ENCODE results near the gene KCNJ6. TPM values are rescaled to one million over a fixed set of nuclear protein-coding genes. Genes with fewer than 3 reads are reported as not detected.

Gene KCNJ6
- total RNA-seq, 1 experiment from 2014 or later: not detected

DNA sequence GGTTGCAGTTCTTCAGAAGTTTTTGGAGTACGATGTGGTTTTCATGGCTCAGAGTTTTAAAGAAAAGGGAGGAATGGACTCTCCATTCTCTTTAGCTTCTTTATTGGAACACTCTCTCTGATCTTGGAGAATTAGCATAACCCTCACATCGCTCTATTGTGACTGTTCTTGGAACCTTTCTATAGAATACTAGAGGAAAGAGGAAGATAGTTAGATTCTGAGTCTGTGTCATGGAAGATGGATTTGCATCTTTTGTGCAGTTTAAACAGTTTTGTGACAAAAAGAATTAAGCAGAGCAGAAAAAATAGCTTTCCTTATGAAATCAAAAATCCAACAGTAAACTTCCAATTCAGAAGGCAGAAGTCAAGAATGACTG lies 61.0 kb downstream of the KCNJ6 start:
- intact Hi-C loops (cut with micrococcal nuclease; ENCODE audit: unreplicated experiment): no loop called here
- CTCF ChIA-PET: no interaction called here
- H3K27ac Mint-ChIP-seq (ENCODE audit: unreplicated experiment): no peak overlapping the region
- H3K36me3 ChIP-seq (ENCODE audit: control insufficient read depth, insufficient read depth, low read length): no peaks in the 10 kb centered on the region
- H3K9me3 Mint-ChIP-seq (ENCODE audit: unreplicated experiment): peaks cover 22% of the 10 kb centered on the region
- H3K4me3 Mint-ChIP-seq (ENCODE audit: unreplicated experiment): no peak overlapping the region
- no peak for DNase-seq
- no peaks in the 10 kb centered on the region for H3K36me3 Mint-ChIP-seq (ENCODE audit: insufficient read depth, unreplicated experiment)
- no peaks in the 10 kb centered on the region for H3K27me3 ChIP-seq (replicated peaks; ENCODE audit: control insufficient read depth, insufficient read depth, low read length)
- TF ChIP-seq, protein P1, sequence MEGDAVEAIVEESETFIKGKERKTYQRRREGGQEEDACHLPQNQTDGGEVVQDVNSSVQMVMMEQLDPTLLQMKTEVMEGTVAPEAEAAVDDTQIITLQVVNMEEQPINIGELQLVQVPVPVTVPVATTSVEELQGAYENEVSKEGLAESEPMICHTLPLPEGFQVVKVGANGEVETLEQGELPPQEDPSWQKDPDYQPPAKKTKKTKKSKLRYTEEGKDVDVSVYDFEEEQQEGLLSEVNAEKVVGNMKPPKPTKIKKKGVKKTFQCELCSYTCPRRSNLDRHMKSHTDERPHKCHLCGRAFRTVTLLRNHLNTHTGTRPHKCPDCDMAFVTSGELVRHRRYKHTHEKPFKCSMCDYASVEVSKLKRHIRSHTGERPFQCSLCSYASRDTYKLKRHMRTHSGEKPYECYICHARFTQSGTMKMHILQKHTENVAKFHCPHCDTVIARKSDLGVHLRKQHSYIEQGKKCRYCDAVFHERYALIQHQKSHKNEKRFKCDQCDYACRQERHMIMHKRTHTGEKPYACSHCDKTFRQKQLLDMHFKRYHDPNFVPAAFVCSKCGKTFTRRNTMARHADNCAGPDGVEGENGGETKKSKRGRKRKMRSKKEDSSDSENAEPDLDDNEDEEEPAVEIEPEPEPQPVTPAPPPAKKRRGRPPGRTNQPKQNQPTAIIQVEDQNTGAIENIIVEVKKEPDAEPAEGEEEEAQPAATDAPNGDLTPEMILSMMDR (IDR thresholded peaks at IDR 0.05; ENCODE audit: insufficient read depth in 1 of 2, low read depth in 1 of 2, low read length in 1 of 2, severe bottlenecking in 1 of 2, unreplicated experiment in 1 of 2): no peak
- H3K4me1 ChIP-seq: no peaks in the 10 kb centered on the region; the same call in 1 of the 2 replicates
- POLR2A ChIA-PET: no interaction called here
- H3K4me3 ChIP-seq (ENCODE audit: low read depth, low read length): no peak overlapping the region
- no TSS peak for BruUV-seq (replicated peaks)
- peaks cover 4% of the 10 kb centered on the region; the same call in 1 of the 2 replicates for H3K9me3 ChIP-seq
- H3K4me1 Mint-ChIP-seq (ENCODE audit: low read depth, unreplicated experiment): no peaks in the 10 kb centered on the region
- H3K27me3 Mint-ChIP-seq (ENCODE audit: insufficient read depth, unreplicated experiment): peaks cover 12% of the 10 kb centered on the region

DNA sequence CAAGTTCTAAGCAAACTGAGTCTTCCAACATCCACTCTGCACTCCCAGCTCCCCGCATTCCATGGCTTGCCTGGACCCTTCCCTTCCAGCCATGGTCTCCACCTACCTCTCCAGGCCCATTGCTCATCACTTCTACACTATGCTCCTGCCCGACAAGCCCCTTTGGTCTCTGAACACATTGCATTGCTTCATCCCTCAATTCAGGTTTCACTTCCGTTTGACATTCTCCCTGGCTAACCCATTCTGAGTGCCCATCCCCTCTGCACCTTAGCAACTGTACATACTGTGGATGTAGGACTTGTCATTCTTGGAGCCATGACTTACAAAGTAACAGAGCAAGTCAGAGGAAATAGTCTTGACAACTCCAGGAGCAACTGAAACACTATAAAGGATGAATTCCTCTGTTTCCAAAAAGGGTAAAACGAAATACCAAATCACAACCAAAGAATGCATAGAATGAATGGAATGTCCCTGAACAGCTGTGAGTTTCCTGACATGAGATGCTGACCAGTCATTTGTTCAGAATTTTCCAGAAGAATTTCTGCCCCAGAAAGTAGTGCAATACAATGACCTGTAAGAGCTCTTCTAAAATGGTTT lies 66.7 kb downstream of the KCNJ6 start:
- TF ChIP-seq, protein P1 (IDR thresholded peaks at IDR 0.05; ENCODE audit: insufficient read depth in 1 of 2, low read depth in 1 of 2, low read length in 1 of 2, severe bottlenecking in 1 of 2, unreplicated experiment in 1 of 2): no peak
- H3K27me3 ChIP-seq (replicated peaks; ENCODE audit: control insufficient read depth, insufficient read depth, low read length): no peaks in the 10 kb centered on the region
- Mint-ChIP-seq H3K36me3 (ENCODE audit: insufficient read depth, unreplicated experiment) (no peaks in the 10 kb centered on the region), H3K27me3 (ENCODE audit: insufficient read depth, unreplicated experiment) (peaks cover 6% of the 10 kb centered on the region), H3K4me1 (ENCODE audit: low read depth, unreplicated experiment) (peaks cover 17% of the 10 kb centered on the region), H3K4me3 (ENCODE audit: unreplicated experiment) (no peak overlapping the region), H3K9me3 (ENCODE audit: unreplicated experiment) (peaks cover 50% of the 10 kb centered on the region), H3K27ac (ENCODE audit: unreplicated experiment) (peak overlapping the region; percentile 73)
- H3K4me3 ChIP-seq (ENCODE audit: low read depth, low read length): no peak overlapping the region
- no peaks in the 10 kb centered on the region for H3K36me3 ChIP-seq (ENCODE audit: control insufficient read depth, insufficient read depth, low read length)
- intact Hi-C loops (cut with micrococcal nuclease; ENCODE audit: unreplicated experiment): no loop called here
- peaks cover 4% of the 10 kb centered on the region; the same call in 1 of the 2 replicates for H3K9me3 ChIP-seq
- BruUV-seq (replicated peaks): no TSS peak
- no peak for DNase-seq
- peaks cover 12% of the 10 kb centered on the region for H3K4me1 ChIP-seq
- CTCF ChIA-PET: no interaction called here
- POLR2A ChIA-PET: no interaction called here

DNA sequence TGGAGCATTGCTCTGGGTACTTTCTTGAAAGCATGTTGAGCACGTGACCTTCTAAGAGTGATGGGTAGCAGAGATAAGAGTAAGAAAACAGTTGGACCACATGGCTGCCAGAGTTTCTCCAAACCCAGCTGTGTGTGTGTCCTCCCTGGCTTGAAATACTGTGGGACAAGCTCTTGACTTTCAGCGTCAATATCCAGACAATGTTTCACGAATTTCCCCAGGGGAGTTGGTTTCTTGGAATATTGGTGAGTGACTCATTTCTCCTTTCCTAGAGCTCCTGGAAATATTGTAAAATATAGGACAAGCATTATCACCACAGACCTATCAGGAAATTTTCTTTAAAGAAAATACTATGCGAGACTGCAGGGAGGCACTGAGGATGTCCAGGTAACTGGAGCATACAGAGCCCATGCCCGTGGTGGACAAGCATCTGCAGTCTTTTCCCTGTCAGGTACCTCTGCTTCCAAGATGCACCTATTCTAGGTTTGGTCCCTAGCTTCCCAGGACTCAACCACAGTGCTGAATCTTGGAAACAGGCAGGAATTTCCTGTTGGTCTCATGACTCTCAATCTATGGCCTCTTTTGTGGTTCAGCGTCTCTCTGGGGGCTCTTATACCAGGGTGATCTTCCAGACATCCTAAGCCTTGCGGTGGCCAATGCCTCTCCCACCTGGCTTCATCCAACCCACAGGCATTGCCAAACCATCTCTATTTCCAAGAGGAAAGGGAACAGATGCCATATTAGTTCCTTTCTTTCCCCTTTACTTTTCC lies 67.4 kb downstream of the KCNJ6 start:
- CTCF ChIA-PET: no interaction called here

More for the DNA sequence above, 67.4 kb downstream of the KCNJ6 start:
- TF ChIP-seq, protein P1 (IDR thresholded peaks at IDR 0.05; ENCODE audit: insufficient read depth in 1 of 2, low read depth in 1 of 2, low read length in 1 of 2, severe bottlenecking in 1 of 2, unreplicated experiment in 1 of 2): no peak
- Histone ChIP-seq H3K36me3 (ENCODE audit: control insufficient read depth, insufficient read depth, low read length) (no peaks in the 10 kb centered on the region), H3K9me3 (peaks cover 4% of the 10 kb centered on the region; the same call in 1 of the 2 replicates), H3K4me3 (ENCODE audit: low read depth, low read length) (no peak overlapping the region), H3K27me3 (replicated peaks; ENCODE audit: control insufficient read depth, insufficient read depth, low read length) (no peaks in the 10 kb centered on the region), H3K4me1 (peaks cover 12% of the 10 kb centered on the region)
- peaks cover 43% of the 10 kb centered on the region for H3K9me3 Mint-ChIP-seq (ENCODE audit: unreplicated experiment)
- intact Hi-C loops (cut with micrococcal nuclease; ENCODE audit: unreplicated experiment): no loop called here
- no peak overlapping the region for H3K4me3 Mint-ChIP-seq (ENCODE audit: unreplicated experiment)
- H3K4me1 Mint-ChIP-seq (ENCODE audit: low read depth, unreplicated experiment): peaks cover 17% of the 10 kb centered on the region
- H3K36me3 Mint-ChIP-seq (ENCODE audit: insufficient read depth, unreplicated experiment): no peaks in the 10 kb centered on the region
- POLR2A ChIA-PET: no interaction called here
- no TSS peak for BruUV-seq (replicated peaks)
- peaks cover 3% of the 10 kb centered on the region for H3K27me3 Mint-ChIP-seq (ENCODE audit: insufficient read depth, unreplicated experiment)
- DNase-seq: no peak
- H3K27ac Mint-ChIP-seq (ENCODE audit: unreplicated experiment): peak overlapping the region; percentile 73

All from Caco-2 (cell line).